Superior temporal gyrus (tissue), 1 donor: ENCODE results near the gene FBXO48.
"Not testable (repeated sequence)": the region's sequence is repeated elsewhere in the genome, so short reads cannot be mapped to it uniquely, and the experiment has no call there.

Experiments used
- DNase-seq: peaks from one replicate; pipeline ENCODE4 v3.0.0-alpha.2; 2016; ENCODE audit errors: extremely low spot score

Gene FBXO48

DNA sequence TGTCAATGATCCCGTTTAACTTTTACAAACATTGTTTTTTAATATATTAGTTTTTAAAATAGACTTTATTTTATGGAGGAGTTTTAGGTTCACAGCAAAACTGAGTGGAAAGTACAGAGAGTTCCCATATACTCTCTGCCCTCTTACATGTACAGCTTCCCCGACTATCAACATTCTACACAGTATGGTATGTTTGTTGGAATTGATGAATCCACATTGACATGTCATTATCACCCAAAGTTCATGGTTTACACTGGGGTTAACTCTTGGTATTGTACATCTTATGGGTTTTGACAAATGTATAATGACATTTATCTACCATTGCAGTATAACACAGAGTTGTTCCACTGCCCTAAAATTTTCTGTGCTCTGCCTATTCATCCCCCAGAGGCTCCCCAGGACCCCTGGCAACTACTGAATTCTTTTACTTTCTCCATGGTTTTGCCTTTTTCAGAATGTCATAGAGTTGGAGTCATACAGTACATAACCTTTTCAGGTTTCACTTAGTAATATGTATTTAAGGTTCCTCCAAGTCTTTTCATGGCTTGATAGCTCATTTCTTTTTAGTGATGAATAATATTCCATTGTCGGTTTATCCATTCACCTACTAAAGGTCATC, 5.8 kb upstream of the FBXO48 start:
- DNase-seq = no peak

DNA sequence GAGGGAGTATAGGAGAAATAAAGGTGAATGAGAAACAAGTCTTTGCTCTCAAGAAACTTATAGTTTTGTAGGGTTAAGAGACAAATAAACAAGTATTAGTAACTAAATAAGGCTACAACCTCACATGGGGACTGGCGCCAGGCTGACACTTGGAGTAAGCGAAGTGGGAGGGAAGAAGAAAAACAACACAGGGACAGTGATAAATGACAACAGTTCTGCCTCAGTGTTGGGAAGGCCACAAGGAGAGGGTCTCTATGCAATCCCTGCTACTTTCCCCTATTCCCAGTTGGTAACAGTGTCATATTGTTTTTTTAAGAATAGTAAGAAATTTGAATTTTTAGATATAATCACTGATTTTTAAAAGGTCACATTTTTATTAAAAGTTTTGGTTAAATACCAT, 4.3 kb upstream of the FBXO48 start:
- DNase-seq = no peak

DNA sequence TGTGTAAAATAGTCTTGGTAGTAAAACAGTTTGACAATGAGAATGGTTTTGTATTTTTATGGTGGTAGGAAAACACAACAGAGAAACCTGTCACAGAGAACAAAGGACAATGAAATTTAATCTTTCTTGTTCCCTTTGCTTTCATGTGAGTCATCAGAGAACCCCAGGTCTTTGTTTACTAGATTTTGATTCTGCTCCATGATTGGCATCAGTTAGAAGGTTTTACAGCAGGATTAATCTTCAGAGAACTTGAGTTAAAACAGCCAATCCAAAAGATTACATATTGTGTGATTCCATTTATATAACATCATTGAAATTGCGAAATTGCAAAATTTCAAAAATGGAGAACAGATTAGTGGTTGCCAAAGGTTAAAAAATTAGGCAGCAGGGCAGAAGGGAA, 2.8 kb upstream of the FBXO48 start:
- no peak for DNase-seq

DNA sequence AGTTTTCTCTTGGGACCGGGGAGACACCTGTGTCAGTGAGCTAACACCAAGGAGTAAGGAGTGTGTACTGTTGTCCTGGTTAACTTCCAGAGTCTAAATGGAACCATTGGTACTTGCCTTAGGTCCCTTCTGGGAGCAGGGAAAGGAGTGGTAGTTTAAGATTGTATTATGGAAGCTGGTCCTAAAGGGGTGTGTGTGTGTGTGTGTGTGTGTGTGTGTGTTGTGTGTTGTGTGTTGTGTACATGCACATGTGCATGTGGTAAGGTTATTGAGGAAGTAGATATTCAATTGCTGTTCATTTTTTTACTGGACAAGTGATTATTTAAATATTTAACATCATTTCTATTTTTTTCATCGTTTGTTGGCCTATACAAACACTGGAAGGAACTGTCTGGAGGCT, 1.7 kb upstream of the FBXO48 start:
- no peak for DNase-seq

DNA sequence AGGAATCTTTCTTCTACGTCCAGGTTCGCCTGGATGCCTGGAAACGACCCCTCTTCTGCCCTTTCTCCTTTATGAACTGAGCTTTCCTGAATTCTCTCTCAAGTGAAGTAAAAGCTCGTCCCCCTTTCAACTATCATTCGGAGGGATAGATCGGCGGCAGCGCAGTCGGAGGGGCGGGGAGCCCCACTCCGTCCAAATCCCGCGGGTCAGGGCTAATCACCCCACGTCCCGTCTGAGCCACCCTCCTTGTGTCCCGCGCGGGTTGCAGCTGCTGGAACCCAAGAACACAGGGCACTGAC, 367 bp downstream of the FBXO48 start:
- no peak for DNase-seq

DNA sequence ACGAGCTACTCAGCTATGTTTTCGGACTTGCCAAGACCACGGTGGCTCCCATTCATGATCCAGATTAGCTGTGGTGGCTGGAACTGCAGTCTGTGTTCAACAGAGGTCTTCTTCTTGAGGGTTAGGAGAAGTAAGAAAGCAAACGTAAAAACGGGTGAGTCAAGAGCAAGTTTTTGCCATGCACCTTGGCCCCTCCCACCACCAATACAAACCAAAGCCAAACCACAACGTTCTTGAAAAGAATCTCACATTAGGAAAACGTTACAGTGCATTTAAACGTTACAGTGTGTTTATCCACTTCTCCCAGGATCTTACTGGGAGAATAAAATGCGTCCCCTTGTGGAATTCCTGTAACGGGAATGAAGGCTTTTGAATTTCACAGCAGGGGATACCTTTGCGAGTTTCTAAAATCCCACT, 725 bp downstream of the FBXO48 start:
- peak; percentile 44 for DNase-seq

DNA sequence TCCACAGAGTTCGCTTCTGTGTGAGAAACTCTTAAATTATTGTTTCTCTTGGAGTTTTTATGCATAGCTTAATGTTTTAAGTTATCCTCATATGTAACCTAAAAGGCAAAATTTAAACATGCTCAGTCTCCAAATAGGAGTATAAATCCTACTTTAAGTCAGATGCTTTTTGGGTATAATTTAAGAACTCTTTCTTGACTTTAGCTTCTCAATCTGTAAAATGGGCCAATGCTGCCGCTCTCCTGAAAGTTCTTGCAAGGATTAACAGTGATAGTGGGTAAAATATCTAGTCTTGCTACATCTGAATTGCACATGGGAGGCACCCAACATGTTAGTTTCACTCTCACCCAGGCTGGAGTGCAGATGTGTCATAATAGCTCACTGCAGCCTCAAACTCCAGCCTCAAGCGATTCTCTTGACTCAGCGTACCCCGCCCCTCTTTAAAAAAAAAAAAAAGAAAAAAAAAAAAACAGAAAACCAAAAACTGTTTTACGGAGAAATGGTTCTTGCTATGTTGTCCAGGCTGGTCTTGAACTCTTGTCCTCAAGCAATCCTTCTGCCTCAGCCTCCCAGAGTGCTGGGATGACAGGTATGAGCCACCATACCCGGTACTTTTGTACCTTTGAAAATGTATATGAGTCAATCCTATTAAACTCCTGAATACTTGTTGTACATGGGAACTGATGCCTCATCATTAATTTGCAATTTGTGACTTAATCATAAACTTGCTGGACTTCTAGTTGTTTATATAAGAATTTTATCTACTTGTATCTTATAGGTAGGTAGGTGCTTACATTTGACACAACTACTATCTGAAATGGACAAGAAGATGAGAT, 1.8 kb downstream of the FBXO48 start:
- no peak for DNase-seq

DNA sequence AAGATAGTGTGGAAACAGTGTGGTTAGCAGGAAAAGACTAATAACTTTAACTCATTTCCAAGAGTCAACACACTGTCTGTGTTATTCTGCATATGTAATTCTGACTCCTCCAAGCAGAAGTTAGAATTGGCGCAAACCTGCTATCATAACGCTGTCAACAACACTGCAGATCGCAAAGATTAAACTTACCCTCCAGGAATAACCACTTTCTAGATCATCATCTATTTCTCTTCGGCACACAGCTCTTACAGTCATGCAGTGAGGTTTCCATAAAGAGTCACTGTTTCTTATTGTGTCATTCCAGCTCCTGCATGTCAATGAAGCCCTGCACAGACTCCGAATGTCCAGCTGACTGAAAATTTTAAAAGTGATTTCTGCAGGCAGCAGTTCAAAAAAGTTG, 2.4 kb downstream of the FBXO48 start:
- no peak for DNase-seq

DNA sequence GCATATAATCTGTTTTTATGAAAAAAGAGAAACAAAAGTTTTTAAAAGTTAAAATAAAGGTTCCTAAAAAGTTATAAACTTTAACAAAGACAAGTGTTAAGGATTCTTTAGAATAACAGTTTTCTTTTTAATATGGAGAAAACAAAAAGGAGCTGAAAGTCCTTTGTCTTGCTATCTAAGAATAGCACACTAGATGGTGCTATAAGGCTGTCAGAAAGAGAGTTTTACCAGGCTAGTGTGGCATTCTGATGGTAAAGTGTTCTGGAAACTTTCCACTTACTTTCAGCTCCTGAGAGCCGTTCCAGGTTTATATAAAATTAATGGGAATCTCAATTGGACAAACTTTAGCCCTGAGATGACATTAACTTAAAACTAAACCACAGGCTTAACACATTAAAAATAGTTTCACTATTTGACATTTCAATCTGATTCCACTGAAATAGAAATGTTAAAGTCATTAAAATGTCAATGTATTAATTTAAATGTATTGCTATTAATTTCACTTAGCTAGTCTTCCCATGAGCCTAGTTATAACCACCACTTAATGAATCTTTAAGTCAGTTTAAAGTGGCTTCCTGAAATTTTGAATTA, 3.7 kb downstream of the FBXO48 start:
- DNase-seq = peak; percentile 88

DNA sequence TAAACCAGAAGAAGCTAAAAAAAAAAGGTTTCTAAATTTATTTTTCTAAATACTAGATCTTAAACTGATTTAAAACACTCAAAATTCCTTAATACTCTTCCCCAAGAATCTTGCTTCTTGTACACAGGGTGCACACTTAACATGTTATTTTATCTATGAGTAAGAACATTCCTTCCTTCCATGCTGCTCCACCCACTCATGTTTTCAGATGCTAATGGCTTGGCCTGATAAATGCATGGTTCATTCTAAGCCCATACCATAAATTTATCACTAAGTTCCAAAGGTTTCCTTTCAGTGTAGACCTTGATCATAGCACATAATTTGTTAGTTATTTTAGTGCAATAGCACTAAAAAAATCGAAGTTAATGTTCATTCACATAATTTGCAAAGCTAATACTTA, 8.1 kb downstream of the FBXO48 start:
- no peak for DNase-seq

DNA sequence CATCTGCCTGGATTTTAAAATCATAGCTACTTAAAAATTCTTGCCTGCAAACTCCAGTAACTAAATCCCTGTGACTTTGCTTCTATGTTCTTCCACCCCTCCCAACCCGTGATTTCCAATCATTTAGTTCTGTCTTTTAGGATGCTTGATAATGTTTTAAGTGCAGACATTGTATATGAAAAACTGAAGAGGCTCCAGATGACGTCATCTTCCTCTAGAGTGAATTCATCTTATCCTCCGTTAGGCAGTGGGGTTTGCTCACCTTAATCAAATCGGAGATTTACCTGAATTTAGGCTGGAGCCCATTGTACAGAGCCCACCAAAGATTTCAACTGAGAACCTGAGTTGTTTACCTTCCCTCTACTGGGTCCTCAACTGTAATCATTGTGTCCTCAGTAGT, 10.9 kb downstream of the FBXO48 start:
- no peak for DNase-seq

DNA sequence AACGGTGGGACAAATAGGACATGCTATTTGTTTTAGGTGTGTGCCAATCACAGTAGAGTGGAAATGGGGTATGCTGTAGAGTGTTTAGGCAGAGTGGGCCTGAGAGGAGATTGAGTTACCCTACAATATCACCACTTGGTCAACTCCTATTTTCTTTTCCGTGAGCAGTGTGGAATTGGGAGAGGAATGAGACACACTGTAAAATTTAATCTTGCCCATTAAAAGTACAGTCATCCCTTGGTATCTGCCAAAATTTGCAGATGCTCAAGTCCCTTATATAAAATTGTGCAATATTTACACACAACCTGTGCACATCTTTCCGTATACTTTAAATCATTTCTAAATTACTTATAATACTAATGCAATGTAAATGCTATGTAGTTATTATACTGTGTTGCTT, 12.4 kb downstream of the FBXO48 start:
- no peak for DNase-seq

DNA sequence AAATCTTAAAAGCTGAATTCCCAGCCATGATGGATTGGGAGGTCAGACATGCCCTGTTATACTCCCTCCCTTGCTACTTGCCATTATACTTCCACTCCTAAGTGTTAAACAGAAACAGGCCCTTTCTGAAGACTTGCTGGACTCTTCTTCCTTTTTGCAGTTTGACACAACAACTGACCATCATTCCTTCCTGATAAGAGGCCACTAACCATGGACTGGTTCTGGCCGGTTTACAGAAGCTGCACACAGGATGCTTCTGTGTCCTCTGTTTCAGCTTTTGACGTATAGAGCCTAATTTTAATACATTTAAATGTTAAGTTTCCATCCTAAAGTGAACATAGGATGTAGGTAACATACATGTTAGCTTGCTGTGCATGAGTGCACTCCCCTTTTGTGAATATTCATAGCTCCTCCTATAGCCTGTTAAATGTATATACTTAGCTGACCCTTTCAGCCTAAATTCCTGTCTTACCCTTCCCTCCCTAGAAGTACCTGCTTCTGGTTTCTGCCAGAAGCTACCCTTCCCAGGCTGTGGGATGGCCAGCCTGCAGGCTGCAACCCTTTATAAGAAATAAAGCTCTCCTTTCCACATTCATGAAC, 13.2 kb downstream of the FBXO48 start:
- DNase-seq = no peak

DNA sequence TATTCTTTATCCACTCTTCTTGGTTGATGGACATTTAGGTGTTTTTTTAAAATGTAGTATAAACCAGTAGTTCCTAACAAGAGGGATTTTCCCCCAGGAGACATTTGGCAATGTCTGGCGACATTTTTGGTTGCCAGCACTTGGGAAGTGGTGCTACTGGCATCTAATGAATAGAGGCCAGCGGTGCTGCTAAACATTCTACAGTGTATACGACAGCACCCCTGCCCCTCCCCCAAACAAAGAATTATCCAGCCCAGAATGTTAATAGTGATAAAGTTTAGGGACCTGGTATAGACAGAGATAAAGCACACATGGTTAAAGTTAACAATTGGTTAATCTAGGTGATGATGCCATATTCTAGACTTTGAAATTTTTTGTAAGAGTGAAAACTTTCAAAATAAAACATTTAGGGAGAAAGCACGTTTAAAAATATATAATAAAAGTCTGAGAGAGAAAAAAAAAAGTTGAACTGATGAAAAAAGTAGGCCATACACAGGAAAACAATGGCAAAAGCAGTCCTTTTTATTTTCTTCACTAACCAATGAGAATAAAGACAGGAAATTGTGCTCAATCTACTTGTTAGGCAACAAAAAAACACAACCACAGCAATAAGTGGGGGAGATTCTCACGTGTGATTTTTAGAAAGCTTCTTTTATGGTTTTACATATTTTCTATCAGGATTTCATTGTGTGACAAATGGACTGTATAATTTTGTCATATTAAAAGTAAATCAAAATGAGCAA, 14.8 kb downstream of the FBXO48 start:
- no peak for DNase-seq

DNA sequence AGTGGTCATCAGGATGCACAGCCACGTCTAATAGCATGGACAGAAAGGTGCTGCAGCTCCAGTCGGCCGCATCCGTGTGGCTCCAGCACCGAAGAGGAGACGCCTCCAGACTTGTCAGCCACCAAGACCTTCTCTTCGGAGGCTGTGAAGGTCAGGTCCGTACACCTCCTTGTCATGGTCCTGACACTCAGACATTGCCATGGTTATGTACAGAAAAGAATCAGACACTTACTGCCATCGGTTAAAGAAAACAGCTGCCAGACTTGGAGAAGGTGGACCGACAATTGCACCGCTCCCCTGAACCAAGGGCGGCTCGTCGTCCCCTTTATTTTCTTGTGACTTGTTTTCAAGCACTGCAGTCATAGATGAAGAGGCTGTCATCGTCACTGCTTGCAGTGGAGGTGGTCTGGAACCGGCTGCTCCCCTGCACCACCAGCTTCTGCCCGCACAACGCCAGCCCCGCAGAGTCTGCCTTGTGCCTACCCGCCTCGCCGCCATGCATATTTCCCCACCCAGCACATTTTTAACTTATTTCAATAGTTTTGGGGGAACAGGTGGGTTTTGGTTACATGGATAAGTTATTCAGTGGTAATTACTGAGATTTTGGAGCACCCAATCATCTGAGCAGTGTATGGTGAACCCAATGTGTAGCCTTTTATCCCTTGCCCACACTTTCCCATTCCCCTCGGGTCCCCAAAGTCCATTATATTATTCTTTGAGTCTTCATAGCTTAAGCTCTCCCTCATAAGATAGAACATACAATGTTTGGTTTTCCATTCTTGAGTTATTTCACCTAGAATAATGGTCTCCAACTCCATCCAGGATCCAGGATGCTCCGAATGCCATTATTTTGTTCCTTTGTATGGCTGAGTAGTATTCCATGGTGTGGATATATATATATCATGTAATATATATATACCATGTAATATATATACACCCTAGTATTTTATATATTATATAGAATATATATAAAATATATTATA, 18.1 kb downstream of the FBXO48 start:
- no peak for DNase-seq

DNA sequence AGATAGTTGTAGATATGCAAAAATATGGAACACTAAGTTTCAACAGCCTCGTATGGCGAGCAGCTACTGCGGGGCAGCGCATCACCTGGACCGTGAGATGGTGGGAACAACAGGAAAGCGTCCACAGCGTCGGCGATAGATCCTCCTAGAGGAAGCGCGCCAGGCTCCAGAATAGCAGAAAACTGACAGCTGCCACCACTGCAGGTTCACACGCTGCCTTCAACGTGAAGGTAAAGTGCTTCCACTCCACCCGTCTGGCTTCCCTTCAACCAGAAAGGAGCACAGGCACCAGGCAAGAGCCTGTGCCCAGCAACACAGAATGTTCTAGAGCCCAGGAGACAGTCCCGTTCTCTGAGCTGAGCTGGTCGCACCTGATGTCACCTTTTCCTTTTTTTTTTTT, 20.0 kb downstream of the FBXO48 start:
- no peak for DNase-seq

DNA sequence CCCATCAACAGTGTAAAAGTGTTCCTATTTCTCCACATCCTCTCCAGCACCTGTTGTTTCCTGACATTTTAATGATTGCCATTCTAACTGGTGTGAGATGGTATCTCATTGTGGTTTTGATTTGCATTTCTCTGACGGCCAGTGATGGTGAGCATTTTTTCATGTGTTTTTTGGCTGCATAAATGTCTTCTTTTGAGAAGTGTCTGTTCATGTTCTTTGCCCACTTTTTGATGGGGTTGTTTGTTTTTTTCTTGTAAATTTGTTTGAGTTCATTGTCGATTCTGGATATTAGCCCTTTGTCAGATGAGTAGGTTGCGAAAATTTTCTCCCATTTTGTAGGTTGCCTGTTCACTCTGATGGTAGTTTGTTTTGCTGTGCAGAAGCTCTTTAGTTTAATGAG, 20.7 kb downstream of the FBXO48 start:
- not testable (repeated sequence) for DNase-seq

DNA sequence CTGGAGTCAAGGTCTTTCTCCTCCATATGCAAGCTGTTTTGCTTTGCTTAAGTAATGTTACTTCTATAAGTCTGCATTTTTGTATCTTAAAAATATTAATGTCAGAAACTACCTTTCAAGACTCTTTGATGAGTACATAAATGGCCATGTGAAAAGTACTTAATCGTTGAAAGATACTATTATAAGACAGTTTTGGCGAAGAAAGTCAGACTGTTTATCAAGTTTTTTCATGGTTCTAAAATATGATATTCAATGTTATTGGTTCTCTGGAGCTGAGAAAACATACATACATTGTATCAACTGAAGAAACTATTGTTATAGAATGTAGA, 25.1 kb downstream of the FBXO48 start:
- no peak for DNase-seq

DNA sequence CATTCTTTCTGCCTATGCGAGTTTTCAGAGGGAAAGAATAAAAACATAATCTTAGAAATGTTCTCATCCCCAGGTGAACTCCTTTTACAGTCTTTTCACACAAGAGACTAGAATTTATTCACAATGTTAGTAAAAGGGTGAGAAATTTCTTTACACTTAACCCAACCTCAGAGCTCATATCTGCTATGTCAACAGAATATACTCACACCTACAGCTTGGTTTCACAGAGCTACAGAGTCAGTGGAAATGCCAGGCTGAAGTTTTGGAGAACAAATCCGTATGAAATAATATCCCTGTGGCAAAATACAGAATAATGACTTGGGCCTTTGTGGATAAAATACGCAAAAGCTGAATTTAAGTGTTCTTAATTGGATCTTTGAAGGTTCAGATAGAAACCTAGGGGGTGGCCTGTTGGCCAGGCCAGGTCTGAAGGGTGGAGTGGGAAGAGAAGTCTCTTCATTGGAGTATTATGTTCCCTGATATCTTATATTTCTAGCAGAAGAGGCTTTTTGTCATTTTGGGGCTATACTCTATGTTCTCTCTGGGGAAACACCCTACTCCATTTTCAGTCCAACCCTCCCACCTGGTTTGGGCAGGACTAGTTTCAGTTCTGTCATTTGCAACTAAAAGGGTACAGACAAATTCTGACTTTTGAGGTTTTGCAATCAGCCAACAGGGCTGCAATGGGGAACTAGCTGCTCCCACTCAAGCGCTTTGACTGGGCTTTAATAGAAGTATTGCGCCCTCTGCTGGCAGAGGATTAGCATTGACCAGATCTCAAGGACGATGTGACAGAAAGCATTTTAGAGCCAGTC, 25.7 kb downstream of the FBXO48 start:
- DNase-seq = peak; percentile 97
